ENCODE data around the gene TSPAN15.

The TSPAN15 gene

GRCh38 chr10:69470463-69471384 is 19.5 kb downstream of the TSPAN15 start:
- Histone ChIP-seq H3K9me3 (ENCODE audit: control insufficient read depth in 2 of 2, low read length in 2 of 2) (no peaks in the 10 kb centered on the region), H3K27me3 (ENCODE audit: control insufficient read depth in 2 of 2, insufficient read depth in 2 of 2, low read length in 2 of 2) (no peaks in the 10 kb centered on the region), H3K9ac (ENCODE audit: low read depth in 1 of 2, low read length in 2 of 2) (no peak overlapping the region), H3K4me1 (ENCODE audit: control insufficient read depth in 2 of 2, insufficient read depth in 2 of 2, low read length in 2 of 2) (peaks cover 25 to 29% of the 10 kb centered on the region in 2 donors), H3K4me3 (ENCODE audit: low read length in 2 of 2) (no peak overlapping the region), H3K27ac (ENCODE audit: low read depth in 2 of 2, low read length in 2 of 2) (no peak overlapping the region), H3K36me3 (ENCODE audit: control insufficient read depth in 2 of 2, insufficient read depth in 2 of 2, low read length in 2 of 2) (peaks cover 0 to 6% of the 10 kb centered on the region in 2 donors)

DNA sequence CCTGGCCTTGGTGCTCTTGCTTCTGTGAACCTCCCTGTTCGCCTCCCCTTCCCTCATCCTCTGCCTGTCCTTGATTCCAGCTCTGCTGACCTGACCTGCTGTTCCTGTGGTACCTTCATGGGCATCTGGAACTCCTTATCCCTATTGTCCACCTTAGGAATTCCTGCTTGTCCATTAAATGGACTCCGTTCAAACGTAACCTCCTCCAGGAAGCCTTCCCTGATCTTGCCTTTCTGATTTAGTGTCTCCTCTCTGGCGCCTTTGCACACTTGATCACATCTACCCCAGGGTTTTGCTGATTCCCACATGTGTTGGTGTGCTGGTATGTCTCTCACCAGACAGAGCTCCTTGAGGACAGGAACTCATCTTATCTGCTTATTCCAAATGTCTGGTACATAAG is 20.9 kb downstream of the TSPAN15 start:
- H3K9me3 ChIP-seq (ENCODE audit: control insufficient read depth in 2 of 2, low read length in 2 of 2), result no peaks in the 10 kb centered on the region
- no peak overlapping the region for H3K9ac ChIP-seq (ENCODE audit: low read depth in 1 of 2, low read length in 2 of 2)
- peak overlapping the region; percentile 1 to 80 for H3K27ac ChIP-seq (ENCODE audit: low read depth in 2 of 2, low read length in 2 of 2)
- H3K27me3 ChIP-seq (ENCODE audit: control insufficient read depth in 2 of 2, insufficient read depth in 2 of 2, low read length in 2 of 2), result no peaks in the 10 kb centered on the region
- H3K4me3 ChIP-seq (ENCODE audit: low read length in 2 of 2), result no peak overlapping the region
- peaks cover 0 to 2% of the 10 kb centered on the region in 2 donors for H3K36me3 ChIP-seq (ENCODE audit: control insufficient read depth in 2 of 2, insufficient read depth in 2 of 2, low read length in 2 of 2)
- peaks cover 19 to 25% of the 10 kb centered on the region in 2 donors for H3K4me1 ChIP-seq (ENCODE audit: control insufficient read depth in 2 of 2, insufficient read depth in 2 of 2, low read length in 2 of 2)

- Histone ChIP-seq H3K9ac (ENCODE audit: low read depth in 1 of 2, low read length in 2 of 2) (no peak overlapping the region), H3K27me3 (ENCODE audit: control insufficient read depth in 2 of 2, insufficient read depth in 2 of 2, low read length in 2 of 2) (no peaks in the 10 kb centered on the region), H3K9me3 (ENCODE audit: control insufficient read depth in 2 of 2, low read length in 2 of 2) (no peaks in the 10 kb centered on the region), H3K36me3 (ENCODE audit: control insufficient read depth in 2 of 2, insufficient read depth in 2 of 2, low read length in 2 of 2) (peaks cover 0 to 2% of the 10 kb centered on the region in 2 donors), H3K4me3 (ENCODE audit: low read length in 2 of 2) (no peak overlapping the region), H3K4me1 (ENCODE audit: control insufficient read depth in 2 of 2, insufficient read depth in 2 of 2, low read length in 2 of 2) (peaks cover 19 to 25% of the 10 kb centered on the region in 2 donors), H3K27ac (ENCODE audit: low read depth in 2 of 2, low read length in 2 of 2) (peak overlapping the region; percentile 35 to 80)
Measured at GRCh38 chr10:69472544-69472943, 21.3 kb downstream of the TSPAN15 start.

- no peaks in the 10 kb centered on the region for H3K9me3 ChIP-seq (ENCODE audit: control insufficient read depth in 2 of 2, low read length in 2 of 2)
- peaks cover 19 to 25% of the 10 kb centered on the region in 2 donors for H3K4me1 ChIP-seq (ENCODE audit: control insufficient read depth in 2 of 2, insufficient read depth in 2 of 2, low read length in 2 of 2)
- no peak overlapping the region for H3K4me3 ChIP-seq (ENCODE audit: low read length in 2 of 2)
- H3K36me3 ChIP-seq (ENCODE audit: control insufficient read depth in 2 of 2, insufficient read depth in 2 of 2, low read length in 2 of 2), result peaks cover 0 to 5% of the 10 kb centered on the region in 2 donors
- no peaks in the 10 kb centered on the region for H3K27me3 ChIP-seq (ENCODE audit: control insufficient read depth in 2 of 2, insufficient read depth in 2 of 2, low read length in 2 of 2)
- peak overlapping the region; percentile 35 to 80 for H3K27ac ChIP-seq (ENCODE audit: low read depth in 2 of 2, low read length in 2 of 2)
- no peak overlapping the region for H3K9ac ChIP-seq (ENCODE audit: low read depth in 1 of 2, low read length in 2 of 2)
Measured at GRCh38 chr10:69473304-69473990, 22.2 kb downstream of the TSPAN15 start.

- Histone ChIP-seq H3K9ac (ENCODE audit: low read depth in 1 of 2, low read length in 2 of 2) (no peak overlapping the region), H3K4me3 (ENCODE audit: low read length in 2 of 2) (no peak overlapping the region), H3K9me3 (ENCODE audit: control insufficient read depth in 2 of 2, low read length in 2 of 2) (no peaks in the 10 kb centered on the region), H3K27me3 (ENCODE audit: control insufficient read depth in 2 of 2, insufficient read depth in 2 of 2, low read length in 2 of 2) (no peaks in the 10 kb centered on the region), H3K36me3 (ENCODE audit: control insufficient read depth in 2 of 2, insufficient read depth in 2 of 2, low read length in 2 of 2) (peaks cover 0 to 5% of the 10 kb centered on the region in 2 donors), H3K27ac (ENCODE audit: low read depth in 2 of 2, low read length in 2 of 2) (peak overlapping the region; percentile 73 to 80), H3K4me1 (ENCODE audit: control insufficient read depth in 2 of 2, insufficient read depth in 2 of 2, low read length in 2 of 2) (peaks cover 30 to 35% of the 10 kb centered on the region in 2 donors)
Measured at GRCh38 chr10:69474742-69475432, 23.6 kb downstream of the TSPAN15 start.

DNA sequence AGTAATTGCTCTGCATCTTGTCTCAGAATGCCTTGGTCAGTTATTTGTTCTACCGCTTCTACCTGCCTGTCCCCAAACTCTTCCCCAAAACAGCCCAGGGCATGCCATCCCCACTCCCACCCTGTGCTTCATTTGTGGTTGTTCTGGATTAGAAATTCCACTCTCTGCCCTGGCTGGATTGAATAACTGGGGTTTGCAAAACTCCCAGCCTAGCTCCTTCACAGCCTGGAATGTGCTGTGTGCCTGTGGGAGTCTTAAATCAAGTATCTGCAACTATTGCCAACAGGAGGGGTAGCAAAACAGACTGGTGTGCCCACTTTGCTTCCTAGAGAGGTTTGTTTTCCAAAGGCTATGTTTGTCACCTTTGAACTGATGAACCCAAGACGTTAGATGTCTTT is 24.2 kb downstream of the TSPAN15 start:
- H3K9ac ChIP-seq (ENCODE audit: low read depth in 1 of 2, low read length in 2 of 2), result no peak overlapping the region
- no peak overlapping the region for H3K4me3 ChIP-seq (ENCODE audit: low read length in 2 of 2)
- H3K27me3 ChIP-seq (ENCODE audit: control insufficient read depth in 2 of 2, insufficient read depth in 2 of 2, low read length in 2 of 2), result no peaks in the 10 kb centered on the region
- no peaks in the 10 kb centered on the region for H3K9me3 ChIP-seq (ENCODE audit: control insufficient read depth in 2 of 2, low read length in 2 of 2)
- H3K27ac ChIP-seq (ENCODE audit: low read depth in 2 of 2, low read length in 2 of 2), result peak overlapping the region; percentile 45 to 80
- H3K4me1 ChIP-seq (ENCODE audit: control insufficient read depth in 2 of 2, insufficient read depth in 2 of 2, low read length in 2 of 2), result peaks cover 34 to 41% of the 10 kb centered on the region in 2 donors
- peaks cover 0 to 3% of the 10 kb centered on the region in 2 donors for H3K36me3 ChIP-seq (ENCODE audit: control insufficient read depth in 2 of 2, insufficient read depth in 2 of 2, low read length in 2 of 2)

DNA sequence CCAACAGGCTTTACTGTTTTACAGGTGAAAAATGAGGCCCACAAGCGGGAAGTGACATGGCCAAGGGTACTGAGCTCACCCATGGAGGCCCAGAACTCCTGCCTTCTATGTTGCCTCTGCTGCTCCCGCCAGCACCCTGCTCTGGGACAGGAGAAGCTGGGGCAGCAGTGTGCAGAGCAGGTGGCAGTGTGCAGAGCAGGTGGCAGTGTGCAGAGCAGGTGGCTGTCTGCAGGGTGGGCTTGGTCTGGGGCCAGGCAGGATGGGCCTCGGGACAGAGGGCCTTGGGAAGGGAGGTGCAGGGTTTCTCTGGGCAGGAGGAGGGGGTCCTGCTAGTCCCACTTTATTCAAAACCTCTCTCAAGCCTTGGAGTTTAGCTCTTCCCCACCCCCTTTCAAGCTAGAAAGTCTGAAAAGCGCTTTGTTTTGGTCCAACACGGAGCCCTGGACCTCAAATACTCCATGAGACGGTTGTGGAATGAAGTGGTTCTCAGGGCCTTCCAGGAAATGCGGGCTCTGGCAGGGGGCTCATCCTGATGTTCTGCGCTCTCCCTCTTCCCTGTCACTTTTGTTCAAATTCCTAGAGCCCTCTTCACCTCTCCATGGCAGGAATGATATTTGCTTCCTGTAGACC is 26.8 kb downstream of the TSPAN15 start:
- no peaks in the 10 kb centered on the region for H3K9me3 ChIP-seq (ENCODE audit: control insufficient read depth in 2 of 2, low read length in 2 of 2)
- H3K4me1 ChIP-seq (ENCODE audit: control insufficient read depth in 2 of 2, insufficient read depth in 2 of 2, low read length in 2 of 2), result peaks cover 26 to 42% of the 10 kb centered on the region in 2 donors
- H3K27ac ChIP-seq (ENCODE audit: low read depth in 2 of 2, low read length in 2 of 2), result peak overlapping the region; percentile 28 to 48
- no peak overlapping the region for H3K4me3 ChIP-seq (ENCODE audit: low read length in 2 of 2)
- no peak overlapping the region for H3K9ac ChIP-seq (ENCODE audit: low read depth in 1 of 2, low read length in 2 of 2)
- H3K27me3 ChIP-seq (ENCODE audit: control insufficient read depth in 2 of 2, insufficient read depth in 2 of 2, low read length in 2 of 2), result no peaks in the 10 kb centered on the region
- H3K36me3 ChIP-seq (ENCODE audit: control insufficient read depth in 2 of 2, insufficient read depth in 2 of 2, low read length in 2 of 2), result peaks cover 0 to 3% of the 10 kb centered on the region in 2 donors

DNA sequence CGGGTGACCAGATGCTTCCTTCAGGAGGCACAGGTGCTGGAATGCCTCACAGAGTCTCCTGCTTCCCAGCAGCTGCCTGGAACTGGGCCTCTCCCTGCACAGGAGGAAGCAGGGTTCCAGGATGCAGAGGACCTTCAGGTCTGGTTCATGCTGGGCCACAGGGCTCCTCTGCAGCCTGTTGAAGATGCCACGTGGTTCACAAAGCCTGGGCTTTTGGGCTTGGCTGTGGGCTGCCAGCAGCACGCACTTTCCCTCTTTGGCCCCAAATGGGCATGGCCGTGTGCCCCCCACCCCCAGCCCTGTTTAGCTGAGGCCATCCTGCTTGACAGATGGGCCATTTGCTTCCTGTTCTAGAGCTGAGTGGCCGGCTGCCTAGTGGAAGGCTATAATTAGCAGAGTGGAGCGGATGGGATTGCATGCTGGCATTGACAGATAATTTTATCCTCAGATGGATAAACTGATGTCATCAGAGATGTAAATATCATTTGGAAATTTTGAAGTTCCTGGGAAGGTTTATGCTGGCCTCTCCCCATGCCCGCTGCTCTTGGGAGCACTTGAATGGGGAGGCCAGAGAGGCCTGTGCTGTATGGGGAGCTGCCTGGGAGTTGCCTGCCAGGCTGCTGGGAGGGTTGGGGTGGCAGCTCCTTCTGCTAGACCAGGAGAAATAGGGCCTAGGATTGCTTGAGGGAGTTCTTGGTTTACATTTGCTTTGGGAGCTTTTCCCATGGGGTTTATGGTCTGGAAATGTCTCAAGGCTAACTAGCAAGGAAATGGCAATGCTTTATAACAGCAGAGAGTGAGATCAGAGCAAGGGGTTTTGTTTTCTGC is 28.2 kb downstream of the TSPAN15 start:
- peaks cover 5 to 11% of the 10 kb centered on the region in 2 donors for H3K36me3 ChIP-seq (ENCODE audit: control insufficient read depth in 2 of 2, insufficient read depth in 2 of 2, low read length in 2 of 2)
- peaks cover 16 to 33% of the 10 kb centered on the region in 2 donors for H3K4me1 ChIP-seq (ENCODE audit: control insufficient read depth in 2 of 2, insufficient read depth in 2 of 2, low read length in 2 of 2)
- H3K27me3 ChIP-seq (ENCODE audit: control insufficient read depth in 2 of 2, insufficient read depth in 2 of 2, low read length in 2 of 2), result no peaks in the 10 kb centered on the region
- no peaks in the 10 kb centered on the region for H3K9me3 ChIP-seq (ENCODE audit: control insufficient read depth in 2 of 2, low read length in 2 of 2)
- no peak overlapping the region for H3K4me3 ChIP-seq (ENCODE audit: low read length in 2 of 2)
- H3K27ac ChIP-seq (ENCODE audit: low read depth in 2 of 2, low read length in 2 of 2), result peak overlapping the region; percentile 56 to 69
- peak overlapping the region in 1 of 2 donors; percentile 39 for H3K9ac ChIP-seq (ENCODE audit: low read depth in 1 of 2, low read length in 2 of 2)

DNA sequence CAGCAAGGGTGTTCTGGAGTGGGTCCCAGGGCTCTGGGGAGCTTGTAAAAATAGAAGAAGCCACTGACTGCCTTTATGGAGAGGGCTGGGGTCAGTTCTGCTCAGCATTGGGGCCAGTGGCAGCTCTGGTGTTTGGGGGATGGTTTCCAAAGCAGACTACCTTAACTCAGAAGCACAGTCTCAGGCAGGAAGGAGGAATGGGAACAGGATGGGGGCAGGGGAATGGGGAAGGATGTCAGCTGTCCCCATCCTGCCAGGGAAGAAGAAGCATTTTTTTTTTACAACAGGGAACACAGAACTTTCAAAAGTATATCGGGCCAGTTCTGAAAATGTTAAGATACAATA is 28.8 kb downstream of the TSPAN15 start:
- Histone ChIP-seq H3K27ac (ENCODE audit: low read depth in 2 of 2, low read length in 2 of 2) (peak overlapping the region; percentile 56 to 69), H3K9me3 (ENCODE audit: control insufficient read depth in 2 of 2, low read length in 2 of 2) (no peaks in the 10 kb centered on the region), H3K4me3 (ENCODE audit: low read length in 2 of 2) (no peak overlapping the region), H3K27me3 (ENCODE audit: control insufficient read depth in 2 of 2, insufficient read depth in 2 of 2, low read length in 2 of 2) (no peaks in the 10 kb centered on the region), H3K36me3 (ENCODE audit: control insufficient read depth in 2 of 2, insufficient read depth in 2 of 2, low read length in 2 of 2) (peaks cover 10 to 16% of the 10 kb centered on the region in 2 donors), H3K9ac (ENCODE audit: low read depth in 1 of 2, low read length in 2 of 2) (peak overlapping the region in 1 of 2 donors; percentile 39), H3K4me1 (ENCODE audit: control insufficient read depth in 2 of 2, insufficient read depth in 2 of 2, low read length in 2 of 2) (peaks cover 15 to 29% of the 10 kb centered on the region in 2 donors)
